Mucosa of rectum (tissue), 2 donors: ENCODE results near the gene HECTD4.
"Not testable (repeated sequence)": the region's sequence is repeated elsewhere in the genome, so short reads cannot be mapped to it uniquely, and the experiment has no call there.

ENCODE experiments used
- H3K27ac ChIP-seq, 2 donors: one replicate each; pipeline ENCODE4 v1.7.0; 2013; ENCODE audit warnings: inconsistent platforms in 2 of 2, low read depth in 2 of 2, low read length in 2 of 2
- H3K27me3 ChIP-seq, 2 donors: one replicate each; pipeline ENCODE4 v1.7.0; 2013; ENCODE audit warnings: low read length in 2 of 2; ENCODE audit not compliant: control insufficient read depth in 2 of 2, insufficient read depth in 2 of 2
- H3K36me3 ChIP-seq, 2 donors: one replicate each; pipeline ENCODE4 v1.7.0; 2013; ENCODE audit warnings: low read length in 2 of 2; ENCODE audit not compliant: control insufficient read depth in 2 of 2, insufficient read depth in 2 of 2
- H3K4me1 ChIP-seq, 2 donors: one replicate each; pipeline ENCODE4 v1.7.0; 2013; ENCODE audit warnings: low read length in 2 of 2, mild to moderate bottlenecking in 1 of 2; ENCODE audit not compliant: control insufficient read depth in 2 of 2, insufficient read depth in 2 of 2
- H3K4me3 ChIP-seq, 2 donors: one replicate each; pipeline ENCODE4 v1.7.0; 2013; ENCODE audit warnings: low read length in 2 of 2
- H3K9ac ChIP-seq, 2 donors: one replicate each; pipeline ENCODE4 v1.7.0; 2013; ENCODE audit warnings: low read length in 2 of 2, low read depth in 1 of 2, mild to moderate bottlenecking in 1 of 2
- H3K9me3 ChIP-seq, 2 donors: one replicate each; pipeline ENCODE4 v1.7.0; 2013; ENCODE audit warnings: low read length in 2 of 2; ENCODE audit not compliant: control insufficient read depth in 2 of 2
- donor health status: healthy.
- donor health status: Normal muscosa, but diverticular disease.

The HECTD4 gene

DNA sequence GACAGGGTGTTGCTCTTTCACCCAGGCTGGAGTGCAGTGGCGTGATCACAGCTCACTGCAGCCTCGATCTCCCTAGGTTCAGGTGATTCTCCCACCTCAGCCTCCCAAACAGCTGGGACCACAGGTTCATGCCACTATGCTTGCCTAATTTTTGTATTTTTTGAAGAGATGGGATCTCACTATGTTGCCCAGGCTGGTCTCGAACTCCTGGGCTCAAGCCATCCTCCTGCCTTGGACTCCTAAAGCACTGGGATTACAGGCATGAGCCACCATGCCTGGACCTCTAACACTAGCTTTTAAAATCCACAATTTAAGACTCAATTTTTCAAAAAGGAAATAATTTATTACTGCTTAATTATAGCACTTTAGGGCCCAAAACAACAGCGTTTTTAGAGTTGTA, 149.0 kb downstream of the HECTD4 start:
- Histone ChIP-seq H3K4me1 (no peaks in the 10 kb centered on the region), H3K27ac (no peak overlapping the region), H3K27me3 (no peaks in the 10 kb centered on the region), H3K9me3 (no peaks in the 10 kb centered on the region), H3K4me3 (no peak overlapping the region), H3K36me3 (peaks cover 68 to 71% of the 10 kb centered on the region in 2 donors), H3K9ac (no peak overlapping the region)

DNA sequence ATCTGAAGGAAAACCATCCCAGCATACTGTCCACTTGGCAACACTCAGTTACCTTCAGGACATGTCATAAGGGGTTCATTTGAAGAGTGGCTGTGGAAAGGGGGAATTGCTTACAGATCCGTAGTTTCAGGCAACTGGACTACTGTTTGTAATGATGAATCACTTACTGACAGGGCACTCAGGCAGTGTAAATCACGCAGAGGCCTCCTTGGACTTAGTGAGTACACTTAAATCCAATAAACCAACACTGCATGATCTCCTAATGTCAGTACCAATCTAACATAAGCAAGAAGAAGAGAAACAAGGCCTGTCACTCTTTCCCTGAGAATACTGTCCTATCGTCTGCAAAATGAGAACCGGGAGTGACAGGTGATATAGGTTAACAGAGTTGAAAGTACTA, 152.1 kb downstream of the HECTD4 start:
- Histone ChIP-seq H3K4me1 (no peaks in the 10 kb centered on the region), H3K4me3 (no peak overlapping the region), H3K27me3 (no peaks in the 10 kb centered on the region), H3K9ac (no peak overlapping the region), H3K36me3 (peaks cover 59 to 67% of the 10 kb centered on the region in 2 donors), H3K9me3 (no peaks in the 10 kb centered on the region), H3K27ac (no peak overlapping the region)

DNA sequence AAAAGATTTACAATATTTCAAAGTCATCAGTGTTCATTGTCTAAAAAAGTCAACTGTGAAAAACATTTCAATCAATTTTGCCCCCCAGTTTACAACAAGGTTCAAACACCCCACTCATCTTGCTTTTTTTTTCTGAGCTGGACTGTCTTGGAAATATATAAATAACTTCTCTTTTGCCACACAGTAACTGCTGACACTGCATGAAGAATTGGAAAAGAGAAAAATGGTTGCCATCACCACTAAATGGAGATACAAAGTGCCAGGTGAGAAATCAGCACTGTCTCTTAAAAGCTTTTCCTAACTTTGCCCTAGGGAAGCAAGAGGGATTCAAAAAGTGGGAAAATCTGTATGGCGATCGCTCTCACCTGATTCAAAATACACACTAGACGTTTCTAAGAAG, 155.5 kb downstream of the HECTD4 start:
- Histone ChIP-seq H3K27ac (no peak overlapping the region), H3K36me3 (peaks cover 56 to 60% of the 10 kb centered on the region in 2 donors), H3K4me1 (no peaks in the 10 kb centered on the region), H3K27me3 (no peaks in the 10 kb centered on the region), H3K4me3 (no peak overlapping the region), H3K9ac (no peak overlapping the region), H3K9me3 (no peaks in the 10 kb centered on the region)

DNA sequence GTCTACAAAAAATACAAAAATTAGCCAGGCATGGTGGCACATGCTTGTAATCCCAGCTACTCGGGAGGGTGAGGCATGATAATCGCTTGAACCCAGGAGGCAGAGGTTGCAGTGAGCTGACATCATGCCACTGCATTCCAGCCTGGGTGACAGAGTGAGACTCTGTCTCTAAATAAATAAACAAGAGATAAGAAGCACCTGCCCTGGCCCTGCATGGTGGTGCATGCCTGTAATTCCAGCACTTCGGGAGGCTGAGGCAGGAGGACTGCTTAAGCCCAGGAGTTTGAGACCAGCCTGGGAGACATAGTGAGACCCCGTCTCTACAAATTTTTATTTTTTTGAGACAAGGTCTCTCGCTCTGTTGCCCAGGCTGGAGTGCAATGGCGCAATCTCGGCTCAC, 161.6 kb downstream of the HECTD4 start:
- H3K27ac ChIP-seq, H3K9ac ChIP-seq, H3K9me3 ChIP-seq, H3K27me3 ChIP-seq, H3K4me3 ChIP-seq, H3K4me1 ChIP-seq: not testable (repeated sequence)
- peaks cover 30 to 34% of the 10 kb centered on the region in 2 donors for H3K36me3 ChIP-seq

DNA sequence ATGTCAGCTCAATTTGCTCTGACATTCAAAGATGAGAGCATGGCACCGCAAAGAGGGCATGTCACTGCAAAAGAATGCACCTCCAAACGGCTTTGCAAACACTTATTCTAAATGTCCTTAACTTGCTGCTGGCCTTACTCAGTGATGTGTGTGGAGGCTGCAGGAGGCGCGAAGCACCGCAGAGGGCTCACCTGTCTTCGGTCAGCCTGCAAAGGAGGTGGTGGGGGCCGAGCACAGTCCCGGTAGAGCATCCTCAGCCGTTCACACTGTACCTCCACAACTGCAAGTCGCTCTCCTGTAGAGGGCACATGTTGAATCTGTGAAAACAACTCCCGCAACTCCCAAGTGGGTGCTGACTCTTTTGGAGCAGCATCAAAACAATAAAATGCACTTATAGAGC, 163.0 kb downstream of the HECTD4 start:
- no peak overlapping the region for H3K27ac ChIP-seq
- H3K36me3 ChIP-seq: peaks cover 35 to 41% of the 10 kb centered on the region in 2 donors
- no peaks in the 10 kb centered on the region for H3K4me1 ChIP-seq
- H3K4me3 ChIP-seq: no peak overlapping the region
- H3K9me3 ChIP-seq: no peaks in the 10 kb centered on the region
- H3K9ac ChIP-seq: no peak overlapping the region
- no peaks in the 10 kb centered on the region for H3K27me3 ChIP-seq

DNA sequence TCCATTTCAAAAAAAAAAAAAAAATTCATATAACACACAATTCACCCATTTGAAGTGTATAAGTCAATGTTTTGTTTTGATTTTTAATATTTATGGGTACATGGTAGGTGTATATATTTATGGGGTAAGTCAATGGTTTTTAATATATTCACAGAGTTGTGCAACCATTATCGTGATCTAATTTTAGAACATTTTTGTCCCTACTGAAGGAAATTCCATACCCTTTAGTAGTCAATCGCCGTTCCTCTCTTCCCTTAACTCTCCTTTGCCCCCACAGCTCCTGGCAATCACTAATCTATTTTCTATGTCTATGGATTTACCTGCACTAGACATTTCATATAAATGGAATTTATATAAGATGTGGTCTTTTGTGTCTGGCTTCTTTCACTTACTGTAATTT, 164.1 kb downstream of the HECTD4 start:
- Histone ChIP-seq H3K4me1 (no peaks in the 10 kb centered on the region), H3K4me3 (no peak overlapping the region), H3K9ac (no peak overlapping the region), H3K27me3 (no peaks in the 10 kb centered on the region), H3K9me3 (no peaks in the 10 kb centered on the region), H3K36me3 (peaks cover 35 to 42% of the 10 kb centered on the region in 2 donors), H3K27ac (no peak overlapping the region)

DNA sequence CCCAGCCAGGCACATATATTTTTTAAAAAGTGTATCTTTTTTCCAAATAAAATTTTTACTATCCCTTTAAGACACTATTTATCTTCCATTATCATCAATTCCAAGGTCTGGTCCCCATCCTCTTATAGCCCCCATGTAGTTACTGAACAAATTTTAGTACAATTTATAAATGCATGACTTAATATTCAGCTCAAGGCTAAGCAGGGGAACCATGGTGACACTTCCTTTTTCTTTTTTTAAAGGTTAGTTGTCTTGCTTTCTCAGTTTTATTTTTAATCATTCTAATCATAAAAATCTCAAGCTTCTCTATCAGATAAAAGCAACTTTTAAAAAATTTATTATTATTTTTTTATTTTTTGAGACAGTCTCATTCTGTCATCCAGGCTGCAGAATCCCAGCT, 164.6 kb downstream of the HECTD4 start:
- no peaks in the 10 kb centered on the region for H3K9me3 ChIP-seq
- H3K27ac ChIP-seq: no peak overlapping the region
- H3K4me3 ChIP-seq: no peak overlapping the region
- no peaks in the 10 kb centered on the region for H3K4me1 ChIP-seq
- peaks cover 30 to 37% of the 10 kb centered on the region in 2 donors for H3K36me3 ChIP-seq
- no peak overlapping the region for H3K9ac ChIP-seq
- H3K27me3 ChIP-seq: no peaks in the 10 kb centered on the region

DNA sequence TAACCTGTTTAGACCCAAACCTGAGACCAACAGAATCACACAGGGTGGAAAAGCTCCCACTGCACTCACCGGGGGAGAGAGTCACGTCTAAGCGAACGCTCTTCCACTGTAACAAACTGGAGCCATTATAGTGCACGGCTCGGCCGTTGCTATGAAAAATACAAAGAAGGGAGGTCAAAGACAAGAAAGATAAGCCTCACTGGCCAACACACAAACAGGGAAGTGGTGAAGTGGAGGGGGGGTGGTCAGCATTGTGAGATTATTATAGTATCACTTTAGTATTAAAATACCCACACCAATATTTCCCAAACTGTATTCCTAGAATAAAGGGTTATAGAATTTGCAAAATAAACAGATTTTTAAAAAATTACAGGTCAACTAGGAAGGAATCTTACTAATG, 166.0 kb downstream of the HECTD4 start:
- no peaks in the 10 kb centered on the region for H3K4me1 ChIP-seq
- H3K36me3 ChIP-seq: peaks cover 36 to 48% of the 10 kb centered on the region in 2 donors
- H3K4me3 ChIP-seq: no peak overlapping the region

DNA sequence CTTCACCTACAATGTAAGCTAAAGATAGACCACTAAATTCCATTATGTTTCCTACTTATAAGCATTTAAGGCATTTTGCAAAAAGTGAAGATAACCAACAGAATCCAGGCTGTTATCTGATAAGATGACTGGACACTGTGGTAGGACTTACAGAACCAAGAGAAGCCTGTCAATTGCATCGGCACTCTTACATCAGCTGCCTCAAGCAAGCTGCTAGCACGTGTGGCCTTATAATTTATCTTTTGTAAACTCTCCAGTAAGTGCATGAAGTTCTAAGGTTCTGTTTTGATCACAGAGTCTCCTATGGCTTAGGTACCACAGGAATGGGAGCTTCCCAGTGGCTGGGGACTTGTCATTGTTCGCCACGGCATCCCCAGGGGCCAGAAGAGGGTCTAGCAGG, 168.2 kb downstream of the HECTD4 start:
- Histone ChIP-seq H3K4me1 (no peaks in the 10 kb centered on the region), H3K9ac (no peak overlapping the region), H3K36me3 (peaks cover 47 to 64% of the 10 kb centered on the region in 2 donors), H3K4me3 (no peak overlapping the region), H3K27ac (no peak overlapping the region), H3K27me3 (no peaks in the 10 kb centered on the region), H3K9me3 (no peaks in the 10 kb centered on the region)

More for the DNA sequence above, 166.0 kb downstream of the HECTD4 start:
- H3K27me3 ChIP-seq: no peaks in the 10 kb centered on the region
- no peak overlapping the region for H3K9ac ChIP-seq
- H3K9me3 ChIP-seq: no peaks in the 10 kb centered on the region
- no peak overlapping the region for H3K27ac ChIP-seq

DNA sequence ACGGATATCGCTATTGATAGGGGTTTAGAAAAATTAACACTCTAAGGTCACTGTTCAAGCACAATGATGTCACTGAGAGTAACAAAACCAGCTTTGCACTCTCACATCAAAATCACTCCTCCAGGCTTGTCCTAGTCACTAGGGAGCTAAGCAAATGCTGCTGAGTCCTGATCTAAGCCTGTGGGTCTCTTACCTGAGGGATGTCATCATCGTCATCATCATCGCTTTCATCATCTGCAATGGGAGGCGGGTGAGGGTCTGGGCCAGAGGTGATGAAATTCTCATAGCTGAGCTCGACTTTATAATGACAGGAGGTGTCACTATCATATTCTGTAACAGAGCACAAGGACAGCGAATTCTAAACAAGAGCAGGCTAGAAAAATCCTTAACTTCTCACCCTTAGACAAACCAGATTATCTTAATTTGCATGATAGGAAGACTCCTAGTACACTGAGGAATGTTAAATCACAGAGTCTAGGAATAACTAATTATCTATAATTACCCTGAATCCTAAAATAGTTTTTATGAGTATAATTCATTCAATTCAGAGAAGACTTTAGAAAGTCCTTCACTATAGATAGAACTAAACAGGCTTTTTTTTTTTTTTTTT, 173.8 kb downstream of the HECTD4 start:
- Histone ChIP-seq H3K4me1 (no peaks in the 10 kb centered on the region), H3K36me3 (peaks cover 49 to 58% of the 10 kb centered on the region in 2 donors)

More for the DNA sequence above, 173.8 kb downstream of the HECTD4 start:
- Histone ChIP-seq H3K9ac (no peak overlapping the region), H3K27ac (no peak overlapping the region), H3K27me3 (no peaks in the 10 kb centered on the region), H3K9me3 (no peaks in the 10 kb centered on the region), H3K4me3 (no peak overlapping the region)
